ENCODE data around the gene SLC35E1.

DNA sequence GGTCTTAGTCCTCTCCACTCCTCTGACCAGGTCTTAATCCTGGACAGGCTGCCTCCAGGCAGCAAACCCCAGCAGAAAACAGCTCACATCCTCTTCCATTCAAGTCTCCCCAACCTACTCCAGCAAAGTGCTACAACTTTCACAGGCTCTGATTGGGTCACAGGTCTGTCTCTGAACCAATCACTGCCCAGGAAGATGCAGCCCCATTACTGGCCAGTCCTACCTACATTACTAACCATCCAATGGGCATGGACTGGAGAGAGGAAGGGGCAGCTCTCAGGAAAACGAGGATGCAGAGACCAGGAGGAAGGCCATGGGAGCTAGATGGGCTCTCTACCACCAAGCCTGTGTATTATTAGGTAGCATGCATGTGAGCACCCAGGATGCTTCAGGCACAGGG is 43.6 kb upstream of the SLC35E1 start:
- TF ChIP-seq CTCF (IDR thresholded peaks at IDR 0.05; ENCODE audit: low read length) (no peak), EZH2 (IDR thresholded peaks at IDR 0.05; ENCODE audit: borderline replicate concordance, low read length) (no peak)

All from OCI-LY1 (cell line).